HCT116 (cell line): ENCODE measurements around the gene FAM120A. TPM values are rescaled to one million over a fixed set of nuclear protein-coding genes. Genes with fewer than 3 reads are reported as not detected.

Experiments
- ATAC-seq: fragments of 200-7000 bp; cut with Tn5 transposase; 2 replicates; pipeline ENCODE4 v1.9.1; 2020; ENCODE audit warnings: mild to moderate bottlenecking, moderate library complexity
- BruUV-seq: library from RNA; stranded (reverse); fragments of 400-500 nt; replicated peaks from 2 replicates; lab custom pipeline; 2021; lab: Mats Ljungman, UMichigan
- CTCF ChIA-PET: fragments of 300-600 bp; sonication (Branson Sonifier 250); formaldehyde crosslinking; loops from one replicate; lab custom pipeline; 2021; ENCODE audit warnings: antibody characterized with exemption; lab: Charles Lee
- POLR2A ChIA-PET: fragments of 300-600, 350-600 bp; sonication (Branson Sonifier 250); formaldehyde crosslinking; loops from one replicate; lab custom pipeline; 2021; ENCODE audit warnings: antibody characterized with exemption; lab: Charles Lee
- RAD21 ChIA-PET, 2 experiments: fragments of 300-600 bp; sonication (Branson Sonifier 250); formaldehyde crosslinking; loops; one replicate each; lab custom pipeline; 2023; ENCODE audit warnings: low total read pairs in 2 of 2; ENCODE audit not compliant: uncharacterized antibody in 2 of 2, unreplicated experiment in 2 of 2, low non-redundant PET in 1 of 2; lab: Charles Lee
- DNase-seq: peaks from one replicate; pipeline ENCODE4 v3.0.0-alpha.2; 2010; ENCODE audit warnings: low read depth, low spot score
- H2AFZ ChIP-seq: fragments of 200-600 bp; shearing (Covaris generic), sonication (generic); 2 replicates; pipeline ENCODE4 v1.6.1; 2017; ENCODE audit warnings: low read depth, mixed run types, mixed read lengths, antibody characterized with exemption, low read length; ENCODE audit not compliant: poor library complexity, severe bottlenecking
- H3K27ac ChIP-seq: 2 replicates; pipeline ENCODE4 v1.5.1; 2012; ENCODE audit warnings: low read depth, low read length
- H3K27me3 ChIP-seq: fragments of 200-600 bp; sonication (generic); 2 replicates; pipeline ENCODE4 v1.6.1; 2016; ENCODE audit warnings: mixed run types, low read length, mixed read lengths; ENCODE audit not compliant: insufficient read depth
- H3K36me3 ChIP-seq, 2 experiments: fragments of 200-500 bp in 1 of 2; fragments of 200-600 bp in 1 of 2; sonication (Bioruptor generic) in 1 of 2; sonication (generic) in 1 of 2; 2 replicates each; pipeline versions ENCODE4 v1.5.1 to v1.6.1; 2014 to 2016; ENCODE audit warnings: low read length in 2 of 2, inconsistent platforms in 1 of 2, mixed read lengths in 1 of 2, mixed run types in 1 of 2; ENCODE audit not compliant: insufficient read depth in 2 of 2, control insufficient read depth in 1 of 2
- H3K4me1 ChIP-seq, 2 experiments: fragments of 200-600 bp in 1 of 2; sonication (generic) in 1 of 2; 2 replicates each; pipeline versions ENCODE4 v1.5.1 to v1.6.1; 2012 to 2017; ENCODE audit warnings: low read length in 2 of 2, inconsistent platforms in 1 of 2, mild to moderate bottlenecking in 1 of 2, mixed read lengths in 1 of 2, mixed run types in 1 of 2, moderate library complexity in 1 of 2; ENCODE audit not compliant: insufficient read depth in 2 of 2, control insufficient read depth in 1 of 2
- H3K4me2 ChIP-seq: fragments of 200-600 bp; sonication (generic); 2 replicates; pipeline ENCODE4 v1.6.1; 2017; ENCODE audit warnings: mixed run types, low read length, mixed read lengths
- H3K4me3 ChIP-seq, 2 experiments: fragments of 200-600 bp in 1 of 2; sonication (generic) in 1 of 2; replicated peaks in 1 of 2; 2 replicates each; pipeline ENCODE4 v1.5.1; 2011 to 2016; ENCODE audit warnings: low read length in 2 of 2, control low read depth in 1 of 2, low read depth in 1 of 2, mild to moderate bottlenecking in 1 of 2, mixed read lengths in 1 of 2, mixed run types in 1 of 2
- H3K79me2 ChIP-seq: fragments of 200-600 bp; sonication (generic); 2 replicates; pipeline ENCODE4 v1.6.1; 2017; ENCODE audit warnings: mild to moderate bottlenecking, mixed run types, low read length, moderate library complexity, mixed read lengths; ENCODE audit not compliant: insufficient read depth
- H3K9ac ChIP-seq: fragments of 200-600 bp; sonication (generic); 2 replicates; pipeline ENCODE4 v1.6.1; 2016; ENCODE audit warnings: low read length, mixed read lengths
- H3K9me2 ChIP-seq: fragments of 200-600 bp; sonication (generic), shearing (Covaris generic); 2 replicates; pipeline ENCODE4 v1.6.1; 2017; ENCODE audit warnings: mixed run types, mild to moderate bottlenecking, moderate library complexity; ENCODE audit not compliant: insufficient read depth
- H3K9me3 ChIP-seq, 2 experiments: fragments of 200-500 bp in 1 of 2; fragments of 200-600 bp in 1 of 2; sonication (Bioruptor generic) in 1 of 2; sonication (generic) in 1 of 2; 2 replicates each; pipeline ENCODE4 v1.6.1; 2014 to 2017; ENCODE audit warnings: low read length in 2 of 2, mixed read lengths in 2 of 2, inconsistent platforms in 1 of 2, low read depth in 1 of 2, mild to moderate bottlenecking in 1 of 2, mixed run types in 1 of 2, moderate library complexity in 1 of 2; ENCODE audit not compliant: control insufficient read depth in 1 of 2, insufficient read depth in 1 of 2
- H4K20me1 ChIP-seq: fragments of 200-600 bp; sonication (generic), shearing (Covaris generic); 2 replicates; pipeline ENCODE4 v1.6.1; 2017; ENCODE audit warnings: mixed run types, mild to moderate bottlenecking, moderate library complexity; ENCODE audit not compliant: insufficient read depth
- CEBPB ChIP-seq: IDR thresholded peaks from 2 replicates; pipeline ENCODE4 v1.6.1; 2012; ENCODE audit warnings: low read depth
- EGR1 ChIP-seq: IDR thresholded peaks from 2 replicates; pipeline ENCODE4 v1.6.1; 2012; ENCODE audit warnings: low read depth
- ELF1 ChIP-seq: IDR thresholded peaks from 2 replicates; pipeline ENCODE4 v1.6.1; 2012; ENCODE audit warnings: low read depth, borderline replicate concordance
- EZH2 ChIP-seq: fragments of 200-600 bp; sonication (generic); IDR thresholded peaks from 2 replicates; pipeline ENCODE4 v1.6.1; 2017; ENCODE audit warnings: antibody characterized with exemption, mixed run types
- EZH2phosphoT487 ChIP-seq: fragments of 200-600 bp; IDR thresholded peaks from 2 replicates; pipeline ENCODE4 v1.6.1; 2018; ENCODE audit warnings: antibody characterized with exemption, borderline replicate concordance
- POLR2A ChIP-seq: IDR thresholded peaks from 2 replicates; pipeline ENCODE4 v1.7.0; 2011; ENCODE audit warnings: borderline replicate concordance; ENCODE audit not compliant: insufficient read depth, insufficient read length; ENCODE audit errors: extremely low read depth
- POLR2AphosphoS5 ChIP-seq: IDR thresholded peaks from 2 replicates; pipeline ENCODE4 v1.6.1; 2011; ENCODE audit warnings: mild to moderate bottlenecking, low read depth, low read length, moderate library complexity
- SIN3A ChIP-seq: IDR thresholded peaks from 2 replicates; pipeline ENCODE4 v1.6.1; 2012; ENCODE audit warnings: low read depth
- SP1 ChIP-seq: IDR thresholded peaks from 2 replicates; pipeline ENCODE4 v1.6.1; 2012; ENCODE audit warnings: low read depth
- YY1 ChIP-seq: IDR thresholded peaks from 2 replicates; pipeline ENCODE4 v1.6.1; 2011; ENCODE audit warnings: low read length, low read depth, moderate library complexity, mild to moderate bottlenecking; ENCODE audit not compliant: insufficient replicate concordance; ENCODE audit errors: extremely low read depth
- ZFX ChIP-seq: fragments of 450-650 bp; IDR thresholded peaks from 2 replicates; pipeline ENCODE4 v1.6.1; 2017
- ZNF274 ChIP-seq: fragments of 200-500 bp; sonication (Bioruptor generic); IDR thresholded peaks from 2 replicates; pipeline ENCODE4 v1.6.1; 2014; ENCODE audit warnings: mild to moderate bottlenecking, low read depth, low read length, inconsistent platforms
- intact Hi-C: fragments of 100-400 bp; cut with micrococcal nuclease; formaldehyde crosslinking; loops from 2 replicates; pipeline ENCODE4 v1.10.0; 2022
- total RNA-seq: library from RNA; stranded (reverse); gene quantifications from one replicate; pipeline ENCODE4 v1.2.1, GENCODE V29; 2021; ENCODE audit not compliant: unreplicated experiment
- TF ChIP-seq, protein P1 (sequence below): IDR thresholded peaks from 2 replicates; pipeline ENCODE4 v1.6.1; 2012
- TF ChIP-seq, protein P2 (sequence below): IDR thresholded peaks from 2 replicates; pipeline ENCODE4 v1.6.1; 2011; ENCODE audit warnings: mild to moderate bottlenecking, low read length, moderate library complexity; ENCODE audit not compliant: insufficient replicate concordance; ENCODE audit errors: extremely low read depth
- TF ChIP-seq, protein P3 (sequence below), 3 experiments: fragments of 200-600 bp in 1 of 3; sonication (generic) in 1 of 3; IDR thresholded peaks in 2 of 3; conservative IDR thresholded peaks in 1 of 3; 2 replicates each; pipeline ENCODE4 v1.5.1; 2012 to 2017; ENCODE audit warnings: low read depth in 2 of 3, low read length in 2 of 3, antibody characterized with exemption in 1 of 3, borderline replicate concordance in 1 of 3, control low read depth in 1 of 3, mild to moderate bottlenecking in 1 of 3, mixed read lengths in 1 of 3, mixed run types in 1 of 3, moderate library complexity in 1 of 3; ENCODE audit not compliant: insufficient read depth in 1 of 3

The FAM120A gene
- total RNA-seq, 1 experiment from 2014 or later = 122 TPM

DNA sequence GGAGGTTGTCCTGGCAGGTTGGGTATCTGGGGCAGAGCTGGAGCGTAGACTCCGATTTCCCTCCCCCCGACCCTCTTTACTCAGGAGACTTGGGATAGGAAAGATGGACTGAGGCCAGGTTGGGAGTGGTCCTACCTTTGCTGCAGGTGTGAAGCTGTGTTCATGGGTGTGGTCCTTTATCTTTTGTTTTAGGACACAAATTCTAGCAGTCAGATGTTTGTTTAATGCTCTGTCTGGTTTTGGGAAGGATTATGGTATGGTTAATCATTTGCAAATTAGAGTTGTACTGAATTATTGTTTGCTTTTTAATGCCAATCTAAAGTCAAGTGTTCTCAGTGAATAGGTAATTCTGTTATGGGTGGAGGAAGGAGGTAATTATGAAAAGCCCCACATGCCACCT lies 16.0 kb downstream of the FAM120A start:
- H3K27ac ChIP-seq = no peak overlapping the region
- ChIA-PET RAD21 (no interaction called here), CTCF (no interaction called here)

More for the DNA sequence above, 16.0 kb downstream of the FAM120A start:
- BruUV-seq = no TSS peak
- Histone ChIP-seq H3K27me3 (no peaks in the 10 kb centered on the region), H3K4me2 (0 out of 2 replicates have a peak overlapping the region, but pooled peaks have one; percentile 12), H3K4me1 (peaks cover 12 to 20% of the 10 kb centered on the region in 2 experiments), H3K9me2 (no peaks in the 10 kb centered on the region), H3K9me3 (no peaks in the 10 kb centered on the region), H3K36me3 (peaks cover 0 to 8% of the 10 kb centered on the region in 2 experiments; a peak in 1 of 4 replicates), H3K79me2 (peaks cover 100% of the 10 kb centered on the region), H4K20me1 (peaks cover 29% of the 10 kb centered on the region; the same call in 1 of the 2 replicates), H3K9ac (no peak overlapping the region), H2AFZ (no peak overlapping the region), H3K4me3 (no peak overlapping the region)
- TF ChIP-seq ZFX (no peak), EGR1 (no peak), POLR2AphosphoS5 (no peak), CEBPB (no peak), YY1 (no peak), EZH2phosphoT487 (no peak), POLR2A (no peak), EZH2 (no peak), ELF1 (no peak), ZNF274 (no peak), SIN3A (no peak), SP1 (no peak)
- TF ChIP-seq, protein P1, sequence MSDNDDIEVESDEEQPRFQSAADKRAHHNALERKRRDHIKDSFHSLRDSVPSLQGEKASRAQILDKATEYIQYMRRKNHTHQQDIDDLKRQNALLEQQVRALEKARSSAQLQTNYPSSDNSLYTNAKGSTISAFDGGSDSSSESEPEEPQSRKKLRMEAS = no peak
- TF ChIP-seq, protein P2, sequence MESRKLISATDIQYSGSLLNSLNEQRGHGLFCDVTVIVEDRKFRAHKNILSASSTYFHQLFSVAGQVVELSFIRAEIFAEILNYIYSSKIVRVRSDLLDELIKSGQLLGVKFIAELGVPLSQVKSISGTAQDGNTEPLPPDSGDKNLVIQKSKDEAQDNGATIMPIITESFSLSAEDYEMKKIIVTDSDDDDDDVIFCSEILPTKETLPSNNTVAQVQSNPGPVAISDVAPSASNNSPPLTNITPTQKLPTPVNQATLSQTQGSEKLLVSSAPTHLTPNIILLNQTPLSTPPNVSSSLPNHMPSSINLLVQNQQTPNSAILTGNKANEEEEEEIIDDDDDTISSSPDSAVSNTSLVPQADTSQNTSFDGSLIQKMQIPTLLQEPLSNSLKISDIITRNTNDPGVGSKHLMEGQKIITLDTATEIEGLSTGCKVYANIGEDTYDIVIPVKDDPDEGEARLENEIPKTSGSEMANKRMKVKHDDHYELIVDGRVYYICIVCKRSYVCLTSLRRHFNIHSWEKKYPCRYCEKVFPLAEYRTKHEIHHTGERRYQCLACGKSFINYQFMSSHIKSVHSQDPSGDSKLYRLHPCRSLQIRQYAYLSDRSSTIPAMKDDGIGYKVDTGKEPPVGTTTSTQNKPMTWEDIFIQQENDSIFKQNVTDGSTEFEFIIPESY = no peak
- TF ChIP-seq, protein P3, sequence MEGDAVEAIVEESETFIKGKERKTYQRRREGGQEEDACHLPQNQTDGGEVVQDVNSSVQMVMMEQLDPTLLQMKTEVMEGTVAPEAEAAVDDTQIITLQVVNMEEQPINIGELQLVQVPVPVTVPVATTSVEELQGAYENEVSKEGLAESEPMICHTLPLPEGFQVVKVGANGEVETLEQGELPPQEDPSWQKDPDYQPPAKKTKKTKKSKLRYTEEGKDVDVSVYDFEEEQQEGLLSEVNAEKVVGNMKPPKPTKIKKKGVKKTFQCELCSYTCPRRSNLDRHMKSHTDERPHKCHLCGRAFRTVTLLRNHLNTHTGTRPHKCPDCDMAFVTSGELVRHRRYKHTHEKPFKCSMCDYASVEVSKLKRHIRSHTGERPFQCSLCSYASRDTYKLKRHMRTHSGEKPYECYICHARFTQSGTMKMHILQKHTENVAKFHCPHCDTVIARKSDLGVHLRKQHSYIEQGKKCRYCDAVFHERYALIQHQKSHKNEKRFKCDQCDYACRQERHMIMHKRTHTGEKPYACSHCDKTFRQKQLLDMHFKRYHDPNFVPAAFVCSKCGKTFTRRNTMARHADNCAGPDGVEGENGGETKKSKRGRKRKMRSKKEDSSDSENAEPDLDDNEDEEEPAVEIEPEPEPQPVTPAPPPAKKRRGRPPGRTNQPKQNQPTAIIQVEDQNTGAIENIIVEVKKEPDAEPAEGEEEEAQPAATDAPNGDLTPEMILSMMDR (IDR thresholded peaks at IDR 0.05 in 2 of 3, conservative IDR thresholded peaks at IDR 0.05 in 1 of 3; ENCODE audit: borderline replicate concordance in 1 of 3, insufficient read depth in 1 of 3, low read depth in 2 of 3, low read length in 2 of 3) = no peak
- DNase-seq = no peak
- POLR2A ChIA-PET = no interaction called here
- intact Hi-C loops = no loop called here
- ATAC-seq = no peak
